Heart right ventricle (tissue), 16 donors: ENCODE data around the gene CAVIN1. TPM values are rescaled to one million over a fixed set of nuclear protein-coding genes. Genes with fewer than 3 reads are reported as not detected.
"Not testable (repeated sequence)": the region's sequence is repeated elsewhere in the genome, so short reads cannot be mapped to it uniquely, and the experiment has no call there.

Source experiments
- ATAC-seq, 8 donors: fragments of 200-7000 bp; cut with Tn5 transposase; one replicate each; pipeline ENCODE4 v1.9.1; 2020; ENCODE audit warnings: mild to moderate bottlenecking in 8 of 8, moderate library complexity in 8 of 8, moderate number of reproducible peaks in 1 of 8
- DNase-seq, 2 donors: peaks; one replicate each; pipeline ENCODE4 v3.0.0-alpha.2; 2020
- H3K27ac ChIP-seq, 10 donors: fragments of 200-600 bp; sonication (generic) in 2 of 10; one replicate each; pipeline versions ENCODE4 v1.5.0 to v1.8.0; 2020 to 2022; ENCODE audit warnings: mild to moderate bottlenecking in 3 of 10
- H3K27me3 ChIP-seq, 7 donors: fragments of 200-600 bp; one replicate each; pipeline ENCODE4 v1.8.0; 2021 to 2022; ENCODE audit warnings: mild to moderate bottlenecking in 2 of 7
- H3K36me3 ChIP-seq, 9 donors: fragments of 200-600 bp; sonication (generic) in 1 of 9; one replicate each; pipeline versions ENCODE4 v1.5.0 to v1.8.0; 2020 to 2022; ENCODE audit warnings: mild to moderate bottlenecking in 2 of 9
- H3K4me1 ChIP-seq, 9 donors: fragments of 200-600 bp; sonication (generic) in 1 of 9; one replicate each; pipeline versions ENCODE4 v1.5.0 to v1.8.0; 2020 to 2022; ENCODE audit warnings: mild to moderate bottlenecking in 4 of 9
- H3K4me3 ChIP-seq, 10 donors: fragments of 200-600 bp; sonication (generic) in 2 of 10; one replicate each; pipeline versions ENCODE4 v1.5.0 to v1.8.0; 2020 to 2022; ENCODE audit warnings: mild to moderate bottlenecking in 7 of 10, moderate library complexity in 2 of 10
- H3K9me3 ChIP-seq, 11 donors: fragments of 200-600 bp in 10 of 11; sonication (generic) in 2 of 11; one replicate each; pipeline versions ENCODE4 v1.5.0 to v1.8.0; 2013 to 2022; ENCODE audit warnings: mild to moderate bottlenecking in 2 of 11, control low read depth in 1 of 11, moderate library complexity in 1 of 11
- WGBS, 2 donors: extraction: QIAGEN DNeasy Blood & Tissue Kit; methylation state at CpG; one replicate each; pipeline ENCODE4 v1.1.7; 2013; ENCODE audit warnings: inconsistent platforms in 1 of 2; 5-methylcytosine and 5-hydroxymethylcytosine counted together
- intact Hi-C, 10 donors: fragments of 100-400 bp; cut with DNase I; formaldehyde crosslinking; loops; one replicate each; pipeline versions ENCODE4 v1.11.1 to v1.14.2; 2022
- polyA plus RNA-seq, 2 donors: library from polyadenylated mRNA; stranded (reverse); fragments of 200-250 nt; gene quantifications; one replicate each; pipeline ENCODE4 v1.2.3, GENCODE V29; 2013
- total RNA-seq, 10 donors: library from RNA; stranded (reverse); fragmentation: NEBNext Ultra II Directional in 3 of 10; extraction: Animal tissue kit (Norgen Biotek cat#: 25700) in 3 of 10; gene quantifications; one replicate each; pipeline versions ENCODE4 v1.2.1 to v1.2.4, GENCODE V29; 2021 to 2023
- TF ChIP-seq, protein P1 (sequence below), 9 donors: fragments of 200-600 bp; sonication (generic) in 2 of 9; IDR thresholded peaks; one replicate each; pipeline versions ENCODE4 v1.5.0 to v1.8.0; 2021 to 2022; ENCODE audit warnings: antibody characterized with exemption in 9 of 9, mild to moderate bottlenecking in 5 of 9, moderate library complexity in 1 of 9
- donor health status: Arrhythmogenic right ventricular cardiomyopathy.
- donor health status: ischemic (EF 13 %, LVEDD 7.1; RV severe dilation, severe dysfunction).
- donor health status: healthy with polysubstance abuse.
- donor health status: DM: no; HTN: yes; CAD: no.
- donor health status: DM: no; HTN: no; CAD: no.
- donor health status: ischemic (EF 25% LVEDD 6.9; RV normal size, moderate dysfunction).
- donor health status: ischemic (EF 25% LVEDD 5.7; RV mildly dilated, moderate dysfunction).
- donor health status: healthy.
- donor health status: DM: yes; HTN: yes; CAD: no.
- donor health status: Ischemic cardiomyopathy.
- donor health status: ischemic (EF 35%, LVEDD 5.7; RV mildly dilated, moderate dysfunction).
- donor health status: nonischemic (EF 11% LVEDD 7.7; RV severe dilation, severe dysfunction).
- donor health status: DM: yes; HTN: yes; CAD: no.
- donor health status: PGD.
- donor health status: ischemic (EF 29% LVEDD 5.4; RV normal size, mild dysfunction).
- donor health status: nonischemic (EF 23%, LVEDD 6.1; RV moderate dilation, normal function).

CAVIN1 gene
- total and polyA plus RNA-seq, 12 donors = 131 to 300 (median 228) TPM

- H3K27me3 ChIP-seq = no peaks in the 10 kb centered on the region
- peak overlapping the region in 7 of 10 donors; percentile 0 to 100 (median 31) for H3K27ac ChIP-seq
- H3K36me3 ChIP-seq = peaks cover 3 to 39% (median 30%) of the 10 kb centered on the region in 9 donors
- DNase-seq (no peak), ATAC-seq (no peak)
- TF ChIP-seq, protein P1, sequence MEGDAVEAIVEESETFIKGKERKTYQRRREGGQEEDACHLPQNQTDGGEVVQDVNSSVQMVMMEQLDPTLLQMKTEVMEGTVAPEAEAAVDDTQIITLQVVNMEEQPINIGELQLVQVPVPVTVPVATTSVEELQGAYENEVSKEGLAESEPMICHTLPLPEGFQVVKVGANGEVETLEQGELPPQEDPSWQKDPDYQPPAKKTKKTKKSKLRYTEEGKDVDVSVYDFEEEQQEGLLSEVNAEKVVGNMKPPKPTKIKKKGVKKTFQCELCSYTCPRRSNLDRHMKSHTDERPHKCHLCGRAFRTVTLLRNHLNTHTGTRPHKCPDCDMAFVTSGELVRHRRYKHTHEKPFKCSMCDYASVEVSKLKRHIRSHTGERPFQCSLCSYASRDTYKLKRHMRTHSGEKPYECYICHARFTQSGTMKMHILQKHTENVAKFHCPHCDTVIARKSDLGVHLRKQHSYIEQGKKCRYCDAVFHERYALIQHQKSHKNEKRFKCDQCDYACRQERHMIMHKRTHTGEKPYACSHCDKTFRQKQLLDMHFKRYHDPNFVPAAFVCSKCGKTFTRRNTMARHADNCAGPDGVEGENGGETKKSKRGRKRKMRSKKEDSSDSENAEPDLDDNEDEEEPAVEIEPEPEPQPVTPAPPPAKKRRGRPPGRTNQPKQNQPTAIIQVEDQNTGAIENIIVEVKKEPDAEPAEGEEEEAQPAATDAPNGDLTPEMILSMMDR (IDR thresholded peaks at IDR 0.05) = peak in 5 of 9 donors; percentile 15 to 43 (median 32)
- no peak overlapping the region for H3K4me3 ChIP-seq
- no peaks in the 10 kb centered on the region for H3K9me3 ChIP-seq
- intact Hi-C loops = loop anchor here in 3 of 10 donors (5.0 to 10.0 kb wide), 3 partner anchors 52 to 122 kb away; partner anchors contain the start of gene ATP6V0A1 (in 1 of the 3)
- H3K4me1 ChIP-seq = peaks cover 23 to 89% (median 69%) of the 10 kb centered on the region in 9 donors
- 77 to 79% methylated on average over 6 of the region's 6 CpGs for WGBS, 2 donors
Observed at GRCh38 chr17:42403150-42403549, 19.9 kb downstream of the CAVIN1 start.

- DNase-seq (no peak), ATAC-seq (no peak)
- no peaks in the 10 kb centered on the region for H3K27me3 ChIP-seq
- H3K9me3 ChIP-seq = no peaks in the 10 kb centered on the region
- H3K27ac ChIP-seq = peak overlapping the region in 7 of 10 donors; percentile 0 to 100 (median 31)
- 44 to 50% methylated on average over 3 of the region's 3 CpGs for WGBS, 2 donors
- peaks cover 3 to 39% (median 30%) of the 10 kb centered on the region in 9 donors for H3K36me3 ChIP-seq
- H3K4me1 ChIP-seq = peaks cover 16 to 82% (median 61%) of the 10 kb centered on the region in 9 donors
- TF ChIP-seq, protein P1 (IDR thresholded peaks at IDR 0.05) = no peak
- no peak overlapping the region for H3K4me3 ChIP-seq
- intact Hi-C loops = loop anchor here in 3 of 10 donors (5.0 to 10.0 kb wide), 3 partner anchors 53 to 123 kb away; partner anchors contain the start of gene ATP6V0A1 (in 1 of the 3)
Observed at GRCh38 chr17:42402117-42402516, 20.9 kb downstream of the CAVIN1 start.

DNA sequence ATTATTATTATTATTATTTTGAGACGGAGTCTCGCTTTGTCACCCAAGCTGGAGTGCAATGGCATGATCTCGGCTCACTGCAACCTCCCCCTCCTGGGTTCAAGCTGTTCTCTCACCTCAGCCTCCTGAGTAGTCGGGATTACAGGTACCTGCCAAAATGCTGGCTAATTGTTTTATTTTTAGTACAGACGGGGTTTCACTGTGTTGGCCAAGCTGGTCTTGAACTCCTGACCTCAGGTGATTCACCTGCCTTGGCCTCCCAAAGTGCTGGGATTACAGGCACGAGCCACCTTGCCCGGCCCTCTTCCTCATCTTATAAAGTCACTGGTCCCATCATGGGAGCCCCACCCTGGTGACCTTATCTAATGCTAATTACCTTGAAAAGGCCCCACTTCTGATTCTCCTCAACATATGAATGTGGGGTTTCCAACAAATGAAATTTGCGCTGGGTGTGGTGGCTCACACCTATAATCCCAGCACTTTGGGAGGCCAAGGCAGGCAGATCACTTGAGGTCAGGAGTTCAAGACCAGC, 22.1 kb downstream of the CAVIN1 start:
- not testable (repeated sequence) for H3K4me3 ChIP-seq, ATAC-seq, DNase-seq, H3K27me3 ChIP-seq, H3K9me3 ChIP-seq
- intact Hi-C loops = loop anchor here in 4 of 10 donors (2.0 to 10.0 kb wide), 4 partner anchors 54 to 124 kb away; partner anchors contain the start of gene ATP6V0A1 (in 1 of the 4)
- H3K4me1 ChIP-seq = peaks cover 7 to 70% (median 50%) of the 10 kb centered on the region in 9 donors
- 69 to 72% methylated on average over 8 of the region's 8 CpGs for WGBS, 2 donors
- H3K36me3 ChIP-seq = peaks cover 3 to 39% (median 30%) of the 10 kb centered on the region in 9 donors
- peak overlapping the region in 4 of 10 donors; percentile 15 to 74 (median 44) for H3K27ac ChIP-seq

DNA sequence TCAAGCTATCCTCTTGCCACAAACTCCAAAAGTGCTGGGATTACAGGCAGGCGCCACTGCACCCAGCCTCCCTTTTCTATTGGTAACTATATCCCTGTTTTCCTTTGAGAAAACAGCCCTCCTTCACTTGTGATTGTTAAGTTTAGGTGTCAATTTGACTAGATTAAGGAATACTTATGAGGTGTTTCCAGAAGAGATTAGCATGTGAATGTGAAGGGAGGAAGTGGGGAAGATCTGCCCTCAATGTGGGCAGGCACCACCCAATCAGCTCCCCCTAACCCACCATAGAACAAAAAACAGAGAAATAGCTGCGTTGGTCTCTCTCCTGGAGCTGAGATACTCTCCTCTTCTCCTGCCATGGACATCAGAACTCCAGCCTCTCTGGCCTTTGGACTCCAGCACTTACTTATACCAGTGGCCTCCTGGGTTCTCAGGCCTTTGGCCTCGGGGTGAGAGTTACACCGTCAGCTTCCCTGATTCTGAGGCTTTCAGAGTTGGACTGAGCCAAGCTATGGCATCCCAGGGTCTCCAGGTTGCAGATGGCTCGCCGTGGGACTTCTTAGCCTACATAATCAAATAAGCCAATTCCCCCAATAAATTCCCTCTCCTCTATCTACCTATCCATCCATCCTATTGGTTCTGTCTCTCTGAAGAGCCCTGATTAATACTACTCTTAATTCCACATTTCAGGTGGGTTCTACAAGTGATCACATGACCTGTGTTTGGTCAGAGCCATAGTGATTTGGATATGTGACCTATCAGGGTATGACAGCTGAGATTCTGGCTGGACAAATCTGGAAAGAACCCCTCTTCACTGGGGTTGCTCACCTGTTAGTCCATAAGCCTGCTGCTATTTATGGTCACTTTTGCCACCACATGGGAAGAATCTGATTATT, 22.9 kb downstream of the CAVIN1 start:
- TF ChIP-seq, protein P1 (IDR thresholded peaks at IDR 0.05) = no peak
- no peaks in the 10 kb centered on the region for H3K27me3 ChIP-seq
- intact Hi-C loops = loop anchor here in 4 of 10 donors (2.0 to 10.0 kb wide), 4 partner anchors 55 to 125 kb away; partner anchors contain the start of gene ATP6V0A1 (in 1 of the 4)
- no peak for DNase-seq
- 84 to 85% methylated on average over 6 of the region's 6 CpGs for WGBS, 2 donors
- peak overlapping the region in 6 of 10 donors; percentile 15 to 74 (median 35) for H3K27ac ChIP-seq
- ATAC-seq = no peak
- H3K4me3 ChIP-seq = no peak overlapping the region
- peaks cover 3 to 35% (median 28%) of the 10 kb centered on the region in 9 donors for H3K36me3 ChIP-seq
- no peaks in the 10 kb centered on the region for H3K9me3 ChIP-seq
- H3K4me1 ChIP-seq = peaks cover 6 to 63% (median 43%) of the 10 kb centered on the region in 9 donors
